Nephron progenitor cell (in vitro differentiated cells): Measurements from ENCODE around the gene TMEM72.

ENCODE experiments used
- DNase-seq: peaks from one replicate; pipeline ENCODE4 v3.0.0; 2021
- H3K27ac Mint-ChIP-seq: 2 replicates; pipeline ENCODE4 v1.8.0; 2021; ENCODE audit warnings: mild to moderate bottlenecking, moderate library complexity, mixed read lengths
- H3K27me3 Mint-ChIP-seq: 2 replicates; pipeline ENCODE4 v1.8.0; 2021; ENCODE audit warnings: mild to moderate bottlenecking, low read depth, mixed read lengths; ENCODE audit not compliant: poor library complexity
- H3K36me3 Mint-ChIP-seq: 2 replicates; pipeline ENCODE4 v1.8.0; 2021; ENCODE audit warnings: low read depth, mixed read lengths
- H3K4me1 Mint-ChIP-seq: 2 replicates; pipeline ENCODE4 v1.8.0; 2021; ENCODE audit warnings: mixed read lengths
- H3K4me3 Mint-ChIP-seq: 2 replicates; pipeline ENCODE4 v1.8.0; 2021; ENCODE audit warnings: mild to moderate bottlenecking, moderate library complexity, mixed read lengths
- H3K9me3 Mint-ChIP-seq: 2 replicates; pipeline ENCODE4 v1.8.0; 2021; ENCODE audit warnings: mild to moderate bottlenecking, moderate library complexity, mixed read lengths
- CTCF ChIP-seq: fragments of 200-600 bp; sonication (generic); IDR thresholded peaks from 2 replicates; pipeline ENCODE4 v1.5.0; 2021; ENCODE audit warnings: antibody characterized with exemption

Gene TMEM72

GRCh38 chr10:44978570-44979280 is 67.6 kb downstream of the TMEM72 start, which contains the start of gene DEPP1:
Gene DEPP1, minus strand, starts transcription at chr10:44978809. Its CDS starts 779 bp downstream, at chr10:44978030.
- H3K4me1 Mint-ChIP-seq: peaks cover 66% of the 10 kb centered on the region
- H3K9me3 Mint-ChIP-seq: no peaks in the 10 kb centered on the region
- no peaks in the 10 kb centered on the region for H3K27me3 Mint-ChIP-seq
- peak; percentile 93 for DNase-seq
- H3K36me3 Mint-ChIP-seq: no peaks in the 10 kb centered on the region
- no peak for TF ChIP-seq CTCF
- peak within 1 kb of the TSS; percentile 94 for H3K27ac Mint-ChIP-seq
- H3K4me3 Mint-ChIP-seq: peak within 1 kb of the TSS; percentile 83

DNA sequence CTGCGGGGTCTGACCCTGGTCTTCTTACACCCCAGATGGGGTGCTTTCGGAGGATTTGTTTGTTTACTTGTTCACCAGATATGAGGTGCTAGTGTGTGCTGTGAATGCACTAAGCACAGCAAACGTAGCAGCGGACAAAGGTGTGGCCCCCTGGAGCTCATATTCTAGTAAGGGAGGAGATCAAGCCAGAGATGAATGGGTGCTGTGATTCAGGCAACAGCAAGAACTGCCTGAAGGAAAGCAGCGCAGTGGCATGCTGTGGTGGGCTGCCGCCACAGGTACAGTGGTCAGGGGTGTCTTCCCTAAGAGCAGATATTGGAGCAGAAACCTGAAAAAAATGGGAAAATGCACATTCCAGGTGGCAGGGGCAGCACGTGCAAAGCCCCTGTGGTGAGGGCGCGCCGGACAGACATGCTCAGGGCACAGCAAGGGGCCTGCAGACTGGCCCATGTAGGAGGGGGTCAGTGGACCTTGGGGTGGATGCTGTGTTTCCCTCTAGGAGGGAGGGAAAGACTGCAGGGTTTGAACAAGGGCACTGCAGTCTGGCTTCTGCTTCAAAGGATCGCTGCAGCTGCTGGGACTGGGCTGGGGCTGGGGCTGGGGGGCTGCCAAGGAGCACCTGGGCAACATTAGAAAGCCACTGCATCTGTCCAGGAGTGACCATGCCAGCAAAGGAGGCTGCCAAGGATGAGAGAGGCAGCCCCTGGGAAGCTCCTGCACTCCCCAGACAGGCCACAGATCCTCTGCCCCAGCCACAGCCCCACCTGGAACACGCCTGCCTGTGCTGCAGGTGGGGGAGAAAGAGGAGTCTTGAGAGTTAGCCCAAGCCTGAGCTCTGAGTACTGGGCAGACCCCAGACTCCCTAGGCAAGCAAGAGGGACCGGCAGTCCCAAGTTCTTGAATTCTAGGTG is 68.4 kb downstream of the TMEM72 start:
- TF ChIP-seq CTCF: no peak
- peaks cover 73% of the 10 kb centered on the region for H3K4me1 Mint-ChIP-seq
- H3K4me3 Mint-ChIP-seq: peak overlapping the region; percentile 53
- H3K27me3 Mint-ChIP-seq: no peaks in the 10 kb centered on the region
- peak overlapping the region; percentile 89 for H3K27ac Mint-ChIP-seq
- H3K9me3 Mint-ChIP-seq: no peaks in the 10 kb centered on the region
- DNase-seq: no peak
- no peaks in the 10 kb centered on the region for H3K36me3 Mint-ChIP-seq

- H3K9me3 Mint-ChIP-seq: no peaks in the 10 kb centered on the region
- H3K4me3 Mint-ChIP-seq: peak overlapping the region; percentile 31
- no peaks in the 10 kb centered on the region for H3K27me3 Mint-ChIP-seq
- H3K36me3 Mint-ChIP-seq: no peaks in the 10 kb centered on the region
- no peak overlapping the region for H3K27ac Mint-ChIP-seq
- TF ChIP-seq CTCF: no peak
- peaks cover 82% of the 10 kb centered on the region for H3K4me1 Mint-ChIP-seq
- DNase-seq: no peak
Measured at GRCh38 chr10:44980309-44981171, 69.4 kb downstream of the TMEM72 start.

GRCh38 chr10:44981172-44982113 is 70.3 kb downstream of the TMEM72 start:
- Mint-ChIP-seq H3K9me3 (no peaks in the 10 kb centered on the region), H3K4me1 (peaks cover 74% of the 10 kb centered on the region), H3K27me3 (peaks cover 5% of the 10 kb centered on the region), H3K27ac (no peak overlapping the region), H3K4me3 (no peak overlapping the region), H3K36me3 (no peaks in the 10 kb centered on the region)
- no peak for TF ChIP-seq CTCF
- no peak for DNase-seq

GRCh38 chr10:44982114-44982460 is 71.0 kb downstream of the TMEM72 start:
- no peaks in the 10 kb centered on the region for H3K36me3 Mint-ChIP-seq
- H3K4me3 Mint-ChIP-seq: no peak overlapping the region
- no peak for TF ChIP-seq CTCF
- H3K4me1 Mint-ChIP-seq: peaks cover 67% of the 10 kb centered on the region
- no peak overlapping the region for H3K27ac Mint-ChIP-seq
- DNase-seq: no peak
- no peaks in the 10 kb centered on the region for H3K9me3 Mint-ChIP-seq
- peaks cover 8% of the 10 kb centered on the region for H3K27me3 Mint-ChIP-seq
